Activated CD4-positive, alpha-beta memory T cell treated with anti-CD3 and anti-CD28 coated beads, Interleukin-2, amount 10 ng/mL, durations not matched to agents 7 days and 5 days (primary cell): ENCODE measurements around the gene EIF4A3. TPM values are rescaled to one million over a fixed set of nuclear protein-coding genes. Genes with fewer than 3 reads are reported as not detected.

Experiments used
- CTCF ChIA-PET: fragments of 350-600 bp; sonication (Branson Sonifier 250); formaldehyde crosslinking; loops from one replicate; lab custom pipeline; 2021; ENCODE audit warnings: antibody characterized with exemption, inconsistent platforms; lab: Charles Lee
- POLR2A ChIA-PET: fragments of 350-600 bp; sonication (Branson Sonifier 250); formaldehyde crosslinking; loops from one replicate; lab custom pipeline; 2021; ENCODE audit warnings: antibody characterized with exemption; lab: Charles Lee
- DNase-seq: peaks from one replicate; pipeline ENCODE4 v3.0.0-alpha.2; 2020
- H3K27ac Mint-ChIP-seq: one replicate; pipeline ENCODE4 v1.8.0; 2021; ENCODE audit warnings: mild to moderate bottlenecking, mixed read lengths
- H3K27me3 Mint-ChIP-seq: one replicate; pipeline ENCODE4 v1.8.0; 2021; ENCODE audit warnings: mixed read lengths
- H3K36me3 Mint-ChIP-seq: one replicate; pipeline ENCODE4 v1.8.0; 2021; ENCODE audit warnings: low read depth, mixed read lengths
- H3K4me1 Mint-ChIP-seq: one replicate; pipeline ENCODE4 v1.8.0; 2021; ENCODE audit warnings: mixed read lengths
- H3K4me3 Mint-ChIP-seq: one replicate; pipeline ENCODE4 v1.8.0; 2021; ENCODE audit warnings: mild to moderate bottlenecking, mixed read lengths
- H3K9me3 Mint-ChIP-seq: one replicate; pipeline ENCODE4 v1.8.0; 2021; ENCODE audit warnings: mixed read lengths
- total RNA-seq, 2 experiments: library from RNA; stranded (reverse); gene quantifications; one replicate each; pipeline ENCODE4 v1.2.3, GENCODE V29; 2021

EIF4A3 gene
- total RNA-seq, 2 experiments from 2014 or later: 109 to 115 TPM

GRCh38 chr17:80126449-80126715, 20.5 kb downstream of the EIF4A3 start:
- no peak overlapping the region for H3K27ac Mint-ChIP-seq
- CTCF ChIA-PET: interaction anchor here (1.3 kb wide), 1 partner anchor 25 kb away, joined by 4 read pairs; the partner anchor contains the start of gene GAA
- no peak for DNase-seq
- no peak overlapping the region for H3K4me3 Mint-ChIP-seq
- POLR2A ChIA-PET: interaction anchor here (1.7 kb wide), 1 partner anchor 19 kb away, joined by 9 read pairs; no protein-coding TSS in a partner anchor
- no peaks in the 10 kb centered on the region for H3K36me3 Mint-ChIP-seq
- no peaks in the 10 kb centered on the region for H3K4me1 Mint-ChIP-seq
- H3K27me3 Mint-ChIP-seq: peaks cover 17% of the 10 kb centered on the region
- no peaks in the 10 kb centered on the region for H3K9me3 Mint-ChIP-seq

DNA sequence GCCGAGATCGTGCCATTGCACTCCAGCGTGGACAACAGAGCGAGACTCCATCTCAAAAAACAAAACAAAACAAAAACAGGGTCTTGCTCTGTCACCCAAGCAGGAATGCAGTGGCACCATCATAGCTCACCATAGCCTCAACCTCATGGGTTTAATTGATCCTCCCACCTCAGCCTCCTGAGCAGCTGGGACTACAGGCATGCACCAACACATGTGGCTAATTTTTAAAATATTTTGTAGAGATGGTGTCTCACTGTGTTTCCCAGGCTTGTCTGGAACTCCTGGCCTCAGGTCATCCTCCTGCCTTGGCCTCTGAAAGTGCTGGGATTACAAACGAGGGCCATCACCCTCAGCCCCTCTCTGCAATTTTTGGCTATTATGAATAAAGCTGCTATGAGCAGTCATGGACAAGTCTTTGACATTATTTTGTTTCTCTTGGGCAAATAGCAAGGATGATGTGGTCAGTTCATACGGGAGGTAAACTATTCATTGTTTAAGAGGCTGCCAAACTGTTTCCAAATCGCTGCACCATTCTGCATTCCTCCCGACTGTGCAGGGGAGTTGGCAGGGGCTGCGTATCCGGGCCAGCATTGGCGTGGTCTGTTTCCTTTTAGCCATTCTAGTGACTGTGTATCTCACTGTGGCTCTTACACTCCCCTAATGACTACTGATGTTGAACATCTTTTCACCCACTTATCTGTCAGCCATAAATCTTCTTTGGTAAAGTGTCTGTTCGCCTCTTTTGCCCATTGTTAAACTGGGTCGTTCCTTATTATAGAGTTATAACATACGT, 21.1 kb downstream of the EIF4A3 start:
- Mint-ChIP-seq H3K9me3 (no peaks in the 10 kb centered on the region), H3K36me3 (no peaks in the 10 kb centered on the region), H3K27me3 (peaks cover 17% of the 10 kb centered on the region), H3K4me3 (no peak overlapping the region), H3K4me1 (no peaks in the 10 kb centered on the region), H3K27ac (no peak overlapping the region)
- POLR2A ChIA-PET: no interaction called here
- CTCF ChIA-PET: interaction anchor here (1.3 to 2.6 kb wide), 2 partner anchors 24 to 43 kb away, joined by 4 to 7 read pairs; partner anchors contain the start of gene GAA
- DNase-seq: no peak

DNA sequence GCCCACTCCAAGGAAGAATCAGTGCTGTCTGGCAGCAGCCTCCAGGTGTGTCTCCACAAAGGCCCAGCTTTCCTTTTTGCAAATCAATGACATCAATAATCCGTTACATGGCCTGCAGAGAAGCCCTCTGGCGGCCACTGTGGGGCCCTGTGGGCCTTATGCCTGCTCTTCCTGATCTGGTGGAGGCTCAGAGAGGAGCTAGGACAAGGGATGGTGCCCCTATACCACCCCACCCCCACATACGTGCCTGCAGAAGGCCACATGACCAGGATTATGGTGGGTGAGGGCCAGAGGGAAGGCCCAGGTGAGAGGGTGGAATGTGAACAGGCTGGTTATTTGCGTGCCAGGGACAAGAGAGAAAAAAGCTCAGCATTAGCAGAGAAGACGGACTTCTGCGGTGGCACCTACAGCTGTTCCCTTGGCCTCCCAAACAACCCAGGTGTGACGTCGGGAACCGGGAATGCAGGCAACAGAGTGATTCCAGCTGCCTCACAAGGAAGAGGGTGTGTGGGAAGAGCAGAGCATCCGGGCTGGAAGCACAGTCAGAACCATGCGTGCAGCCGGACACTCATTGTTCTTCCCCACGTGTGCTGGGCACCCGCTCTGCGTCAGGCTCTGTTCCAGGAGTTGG, 22.5 kb downstream of the EIF4A3 start:
- POLR2A ChIA-PET: interaction anchor here (1.3 kb wide), 1 partner anchor 11 kb away, joined by 3 read pairs; no protein-coding TSS in a partner anchor
- Mint-ChIP-seq H3K4me1 (no peaks in the 10 kb centered on the region), H3K9me3 (no peaks in the 10 kb centered on the region), H3K27me3 (peaks cover 17% of the 10 kb centered on the region), H3K27ac (no peak overlapping the region), H3K36me3 (no peaks in the 10 kb centered on the region), H3K4me3 (no peak overlapping the region)
- DNase-seq: no peak
- CTCF ChIA-PET: interaction anchor here (1.0 to 2.6 kb wide), 4 partner anchors 9 to 42 kb away, joined by 3 to 7 read pairs (median 4); partner anchors contain the start of gene GAA

GRCh38 chr17:80123791-80124190, 23.1 kb downstream of the EIF4A3 start:
- Mint-ChIP-seq H3K4me1 (no peaks in the 10 kb centered on the region), H3K9me3 (no peaks in the 10 kb centered on the region), H3K27me3 (peaks cover 15% of the 10 kb centered on the region), H3K36me3 (no peaks in the 10 kb centered on the region), H3K4me3 (no peak overlapping the region), H3K27ac (no peak overlapping the region)
- ChIA-PET POLR2A (interaction anchor here (1.3 kb wide), 1 partner anchor 12 kb away, joined by 3 read pairs; no protein-coding TSS in a partner anchor), CTCF (interaction anchor here (2.6 kb wide), 1 partner anchor 41 kb away, joined by 7 read pairs; no protein-coding TSS in a partner anchor)
- DNase-seq: no peak

GRCh38 chr17:80122926-80123505, 23.9 kb downstream of the EIF4A3 start:
- no peak overlapping the region for H3K4me3 Mint-ChIP-seq
- POLR2A ChIA-PET: interaction anchor here (1.3 kb wide), 1 partner anchor 13 kb away, joined by 3 read pairs; no protein-coding TSS in a partner anchor
- H3K4me1 Mint-ChIP-seq: no peaks in the 10 kb centered on the region
- no peaks in the 10 kb centered on the region for H3K9me3 Mint-ChIP-seq
- no peaks in the 10 kb centered on the region for H3K36me3 Mint-ChIP-seq
- DNase-seq: no peak
- no peak overlapping the region for H3K27ac Mint-ChIP-seq
- peaks cover 7% of the 10 kb centered on the region for H3K27me3 Mint-ChIP-seq
- CTCF ChIA-PET: interaction anchor here (2.6 kb wide), 1 partner anchor 41 kb away, joined by 7 read pairs; no protein-coding TSS in a partner anchor

DNA sequence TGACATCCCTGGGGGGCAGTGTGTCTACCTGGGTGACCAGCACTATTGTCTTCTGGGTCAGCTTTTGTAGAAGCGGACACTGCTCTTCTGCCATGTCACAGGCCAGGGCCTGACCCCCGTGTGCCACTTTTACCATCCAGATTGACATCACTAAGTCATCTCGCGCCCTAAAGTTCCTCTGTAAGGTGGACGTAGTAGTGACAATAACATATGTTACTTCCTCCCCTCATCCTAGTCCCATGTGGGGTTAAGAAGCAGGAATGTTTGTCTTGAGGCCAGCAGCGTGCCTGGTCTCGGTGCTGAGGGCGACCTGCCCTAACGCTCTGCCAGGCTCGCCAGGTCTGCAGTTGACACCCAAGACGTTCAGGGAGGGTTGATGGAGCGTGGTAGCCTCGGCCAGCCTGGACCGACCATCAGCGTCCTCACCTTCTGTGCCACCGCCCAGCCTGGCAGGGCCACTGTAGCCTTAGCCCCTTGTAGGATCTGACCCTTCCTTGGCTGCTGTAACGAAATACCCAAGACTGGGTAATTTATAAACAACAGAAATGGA, 24.8 kb downstream of the EIF4A3 start:
- no peak for DNase-seq
- Mint-ChIP-seq H3K4me1 (no peaks in the 10 kb centered on the region), H3K36me3 (no peaks in the 10 kb centered on the region), H3K4me3 (no peak overlapping the region), H3K9me3 (no peaks in the 10 kb centered on the region), H3K27ac (no peak overlapping the region), H3K27me3 (peaks cover 2% of the 10 kb centered on the region)
- POLR2A ChIA-PET: no interaction called here
- CTCF ChIA-PET: no interaction called here

- Mint-ChIP-seq H3K27me3 (peaks cover 5% of the 10 kb centered on the region), H3K4me1 (no peaks in the 10 kb centered on the region), H3K27ac (no peak overlapping the region), H3K9me3 (no peaks in the 10 kb centered on the region), H3K4me3 (no peak overlapping the region), H3K36me3 (no peaks in the 10 kb centered on the region)
- POLR2A ChIA-PET: no interaction called here
- no peak for DNase-seq
- CTCF ChIA-PET: no interaction called here
Measured at GRCh38 chr17:80119839-80120238, 27.1 kb downstream of the EIF4A3 start.

GRCh38 chr17:80119271-80119791, 27.6 kb downstream of the EIF4A3 start:
- POLR2A ChIA-PET: no interaction called here
- Mint-ChIP-seq H3K27me3 (peaks cover 6% of the 10 kb centered on the region), H3K4me1 (no peaks in the 10 kb centered on the region), H3K36me3 (no peaks in the 10 kb centered on the region), H3K27ac (no peak overlapping the region), H3K9me3 (no peaks in the 10 kb centered on the region), H3K4me3 (no peak overlapping the region)
- DNase-seq: no peak
- CTCF ChIA-PET: no interaction called here

DNA sequence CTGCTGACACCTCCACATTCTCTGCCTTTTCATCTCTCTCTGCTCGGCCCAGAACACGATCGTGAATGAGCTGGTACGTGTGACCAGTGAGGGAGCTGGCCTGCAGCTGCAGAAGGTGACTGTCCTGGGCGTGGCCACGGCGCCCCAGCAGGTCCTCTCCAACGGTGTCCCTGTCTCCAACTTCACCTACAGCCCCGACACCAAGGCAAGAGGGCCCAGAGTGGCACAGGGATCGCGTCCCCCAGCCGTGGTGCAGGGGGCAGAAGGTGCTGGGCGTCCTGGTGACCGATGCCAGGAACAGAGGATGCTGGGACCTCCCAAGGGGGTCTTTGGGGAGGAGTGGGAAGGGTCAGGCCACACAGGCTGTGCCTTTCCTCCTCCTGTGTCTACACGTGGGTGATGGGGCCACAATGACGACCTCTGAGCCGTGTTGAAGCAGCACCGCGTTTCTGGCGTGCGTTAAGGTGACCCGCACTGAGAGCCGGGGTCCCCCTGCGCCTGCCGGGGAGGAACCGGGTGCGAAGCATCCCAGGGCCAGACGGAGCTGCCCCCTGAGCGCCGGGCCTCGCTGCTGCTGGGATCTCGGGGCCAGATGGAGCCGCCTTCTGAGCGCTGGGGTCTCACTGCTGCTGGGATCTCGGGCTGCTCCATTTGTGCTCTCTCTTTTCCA, 28.2 kb downstream of the EIF4A3 start:
- DNase-seq: no peak
- H3K27me3 Mint-ChIP-seq: peaks cover 5% of the 10 kb centered on the region

DNA sequence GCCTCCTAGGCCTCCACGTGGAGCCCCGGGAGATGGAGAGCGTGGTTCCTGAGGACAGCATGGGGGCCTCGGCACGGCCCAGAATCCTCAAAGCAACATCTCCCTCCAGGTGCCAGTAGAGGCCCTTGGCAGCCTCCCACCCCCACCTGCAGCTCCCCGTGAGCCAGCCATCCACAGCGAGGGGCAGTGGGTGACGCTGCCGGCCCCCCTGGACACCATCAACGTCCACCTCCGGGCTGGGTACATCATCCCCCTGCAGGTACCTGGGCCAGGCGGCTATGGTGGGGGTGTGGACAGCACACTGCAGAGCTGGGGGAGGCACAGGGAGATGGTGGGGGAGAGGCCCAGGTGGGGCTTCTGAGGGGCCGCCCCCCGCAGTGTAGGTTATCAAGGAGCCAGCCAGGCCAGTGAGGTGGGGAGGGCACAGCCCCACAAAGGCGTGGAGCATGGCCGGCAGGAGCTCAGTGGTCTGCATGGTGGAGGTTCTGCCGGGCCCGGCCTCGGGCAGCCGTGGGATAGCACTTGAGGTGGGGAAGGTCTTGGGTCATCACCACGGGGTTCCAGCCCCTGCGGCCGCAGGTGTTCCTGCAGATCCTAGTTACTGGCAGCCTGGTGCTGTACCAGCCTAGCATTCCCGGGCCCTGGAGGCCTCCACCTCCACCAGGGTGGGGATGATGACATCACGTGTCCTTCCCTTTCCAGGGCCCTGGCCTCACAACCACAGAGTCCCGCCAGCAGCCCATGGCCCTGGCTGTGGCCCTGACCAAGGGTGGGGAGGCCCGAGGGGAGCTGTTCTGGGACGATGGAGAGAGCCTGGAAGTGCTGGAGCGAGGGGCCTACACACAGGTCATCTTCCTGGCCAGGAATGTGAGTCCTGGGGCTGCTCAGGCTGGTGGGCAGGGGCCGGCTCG, 29.2 kb downstream of the EIF4A3 start:
- Mint-ChIP-seq H3K4me3 (no peak overlapping the region), H3K27me3 (peaks cover 5% of the 10 kb centered on the region), H3K36me3 (no peaks in the 10 kb centered on the region), H3K27ac (no peak overlapping the region), H3K9me3 (no peaks in the 10 kb centered on the region), H3K4me1 (no peaks in the 10 kb centered on the region)
- DNase-seq: no peak
- ChIA-PET CTCF (interaction anchor here (0.8 to 2.6 kb wide), 2 partner anchors 16 to 35 kb away, joined by 3 to 7 read pairs; partner anchors contain the start of gene GAA), POLR2A (no interaction called here)

More for the DNA sequence above, 28.2 kb downstream of the EIF4A3 start:
- H3K9me3 Mint-ChIP-seq: no peaks in the 10 kb centered on the region
- ChIA-PET CTCF (interaction anchor here (2.6 kb wide), 1 partner anchor 17 kb away, joined by 7 read pairs; the partner anchor contains the start of gene GAA), POLR2A (no interaction called here)
- H3K36me3 Mint-ChIP-seq: no peaks in the 10 kb centered on the region
- H3K4me1 Mint-ChIP-seq: no peaks in the 10 kb centered on the region
- no peak overlapping the region for H3K4me3 Mint-ChIP-seq
- H3K27ac Mint-ChIP-seq: no peak overlapping the region

GRCh38 chr17:80116921-80117380, 30.0 kb downstream of the EIF4A3 start:
- CTCF ChIA-PET: interaction anchor here (0.8 to 2.6 kb wide), 2 partner anchors 15 to 34 kb away, joined by 3 to 7 read pairs; partner anchors contain the start of gene GAA
- POLR2A ChIA-PET: interaction anchor here (2.2 kb wide), 1 partner anchor 12 kb away, joined by 7 read pairs; no protein-coding TSS in a partner anchor
- no peaks in the 10 kb centered on the region for H3K4me1 Mint-ChIP-seq
- H3K4me3 Mint-ChIP-seq: no peak overlapping the region
- no peaks in the 10 kb centered on the region for H3K36me3 Mint-ChIP-seq
- H3K27ac Mint-ChIP-seq: no peak overlapping the region
- peaks cover 5% of the 10 kb centered on the region for H3K27me3 Mint-ChIP-seq
- H3K9me3 Mint-ChIP-seq: no peaks in the 10 kb centered on the region
- no peak for DNase-seq
